ENCODE data around the gene FAM83B. TPM values are rescaled to one million over a fixed set of nuclear protein-coding genes. Genes with fewer than 3 reads are reported as not detected.

The FAM83B gene
- total RNA-seq, 4 donors from 2014 or later = 0.26 to 1.0 (median 0.44) TPM

GRCh38 chr6:54903884-54904283 lies 57.3 kb downstream of the FAM83B start:
- no peak for ATAC-seq
- in situ Hi-C loops (cut with MboI; ENCODE audit: low sequenced_read_pairs in 4 of 4) (no loop called here), intact Hi-C loops (cut with DNase I; ENCODE audit: low total_unique reads) (no loop called here)
- no peak overlapping the region for H3K27ac ChIP-seq
- TF ChIP-seq CTCF (IDR thresholded peaks at IDR 0.05 in 4 of 5, conservative IDR thresholded peaks at IDR 0.05 in 1 of 5) (no peak), POLR2A (IDR thresholded peaks at IDR 0.05) (no peak)
- H3K9me3 ChIP-seq = no peaks in the 10 kb centered on the region
- no peaks in the 10 kb centered on the region for H3K4me1 ChIP-seq
- H3K27me3 ChIP-seq = no peaks in the 10 kb centered on the region
- no peak for DNase-seq
- no peak overlapping the region for H3K4me3 ChIP-seq
- no peaks in the 10 kb centered on the region for H3K36me3 ChIP-seq

GRCh38 chr6:54907355-54907754 lies 60.8 kb downstream of the FAM83B start:
- Histone ChIP-seq H3K27ac (no peak overlapping the region), H3K9me3 (no peaks in the 10 kb centered on the region), H3K36me3 (no peaks in the 10 kb centered on the region), H3K27me3 (no peaks in the 10 kb centered on the region), H3K4me3 (no peak overlapping the region), H3K4me1 (no peaks in the 10 kb centered on the region)
- TF ChIP-seq CTCF (IDR thresholded peaks at IDR 0.05 in 4 of 5, conservative IDR thresholded peaks at IDR 0.05 in 1 of 5) (no peak), POLR2A (IDR thresholded peaks at IDR 0.05) (no peak)
- DNase-seq (no peak), ATAC-seq (no peak)
- intact Hi-C loops (cut with DNase I; ENCODE audit: low total_unique reads) = no loop called here
- in situ Hi-C loops (cut with MboI; ENCODE audit: low sequenced_read_pairs in 4 of 4) = no loop called here

GRCh38 chr6:54909184-54909583 lies 62.6 kb downstream of the FAM83B start:
- Histone ChIP-seq H3K9me3 (no peaks in the 10 kb centered on the region), H3K4me1 (no peaks in the 10 kb centered on the region), H3K4me3 (no peak overlapping the region), H3K36me3 (no peaks in the 10 kb centered on the region), H3K27me3 (no peaks in the 10 kb centered on the region), H3K27ac (no peak overlapping the region)
- intact Hi-C loops (cut with DNase I; ENCODE audit: low total_unique reads) = no loop called here
- DNase-seq = no peak
- in situ Hi-C loops (cut with MboI; ENCODE audit: low sequenced_read_pairs in 4 of 4) = no loop called here
- TF ChIP-seq POLR2A (IDR thresholded peaks at IDR 0.05) (no peak), CTCF (IDR thresholded peaks at IDR 0.05 in 4 of 5, conservative IDR thresholded peaks at IDR 0.05 in 1 of 5) (no peak)
- ATAC-seq = no peak

- TF ChIP-seq POLR2A (IDR thresholded peaks at IDR 0.05) (no peak), CTCF (IDR thresholded peaks at IDR 0.05 in 4 of 5, conservative IDR thresholded peaks at IDR 0.05 in 1 of 5) (no peak)
- Histone ChIP-seq H3K4me3 (no peak overlapping the region), H3K36me3 (no peaks in the 10 kb centered on the region), H3K4me1 (no peaks in the 10 kb centered on the region), H3K27ac (no peak overlapping the region), H3K27me3 (no peaks in the 10 kb centered on the region), H3K9me3 (no peaks in the 10 kb centered on the region)
- no peak for ATAC-seq
- DNase-seq = no peak
- intact Hi-C loops (cut with DNase I; ENCODE audit: low total_unique reads) = no loop called here
- in situ Hi-C loops (cut with MboI; ENCODE audit: low sequenced_read_pairs in 4 of 4) = no loop called here
These were observed 63.9 kb downstream of the FAM83B start for GRCh38 chr6:54910431-54910884.

GRCh38 chr6:54910921-54911320 lies 64.3 kb downstream of the FAM83B start:
- no peaks in the 10 kb centered on the region for H3K4me1 ChIP-seq
- no peak overlapping the region for H3K4me3 ChIP-seq
- TF ChIP-seq POLR2A (IDR thresholded peaks at IDR 0.05) = no peak
- no peak for TF ChIP-seq CTCF (IDR thresholded peaks at IDR 0.05 in 4 of 5, conservative IDR thresholded peaks at IDR 0.05 in 1 of 5)
- in situ Hi-C loops (cut with MboI; ENCODE audit: low sequenced_read_pairs in 4 of 4) = no loop called here
- H3K36me3 ChIP-seq = no peaks in the 10 kb centered on the region
- DNase-seq = no peak
- no peak overlapping the region for H3K27ac ChIP-seq
- no peaks in the 10 kb centered on the region for H3K27me3 ChIP-seq
- intact Hi-C loops (cut with DNase I; ENCODE audit: low total_unique reads) = no loop called here
- H3K9me3 ChIP-seq = no peaks in the 10 kb centered on the region
- no peak for ATAC-seq
